Neuronal stem cell (in vitro differentiated cells): ENCODE data around the gene CLCA1.

Experiments
- DNase-seq: peaks from one replicate; pipeline ENCODE4 v3.0.0-alpha.2; 2013; ENCODE audit warnings: low spot score
- H2AFZ ChIP-seq: one replicate; pipeline ENCODE4 v1.6.1; 2013; ENCODE audit warnings: mild to moderate bottlenecking, low read length, inconsistent platforms
- H2AK5ac ChIP-seq: 2 replicates; pipeline ENCODE4 v1.6.1; 2013; ENCODE audit warnings: low read depth, mild to moderate bottlenecking, inconsistent platforms, low read length, moderate library complexity, mixed read lengths
- H2BK120ac ChIP-seq: 2 replicates; pipeline ENCODE4 v1.6.1; 2013; ENCODE audit warnings: low read depth, mild to moderate bottlenecking, inconsistent platforms, low read length, moderate library complexity, mixed read lengths
- H2BK12ac ChIP-seq: one replicate; pipeline ENCODE4 v1.6.1; 2013; ENCODE audit warnings: low read length, inconsistent platforms
- H2BK15ac ChIP-seq: 2 replicates; pipeline ENCODE4 v1.6.1; 2013; ENCODE audit warnings: mild to moderate bottlenecking, low read length, inconsistent platforms, mixed read lengths
- H2BK5ac ChIP-seq: one replicate; pipeline ENCODE4 v1.6.1; 2013; ENCODE audit warnings: inconsistent platforms, mild to moderate bottlenecking, low read length, moderate library complexity
- H3K14ac ChIP-seq: one replicate; pipeline ENCODE4 v1.6.1; 2013; ENCODE audit warnings: low read length, inconsistent platforms
- H3K18ac ChIP-seq: 2 replicates; pipeline ENCODE4 v1.6.1; 2013; ENCODE audit warnings: low read length, inconsistent platforms
- H3K23ac ChIP-seq: 2 replicates; pipeline ENCODE4 v1.6.1; 2013; ENCODE audit warnings: low read depth, mild to moderate bottlenecking, mixed read lengths, low read length, inconsistent platforms; ENCODE audit not compliant: poor library complexity
- H3K27ac ChIP-seq: replicated peaks from 3 replicates; pipeline ENCODE4 v1.5.1; 2013; ENCODE audit warnings: low read length, inconsistent platforms
- H3K27me3 ChIP-seq, 3 experiments: 2 replicates each; pipeline ENCODE4 v1.6.1; 2013; ENCODE audit warnings: low read length in 3 of 3, mild to moderate bottlenecking in 2 of 3, inconsistent platforms in 1 of 3, low read depth in 1 of 3, mixed read lengths in 1 of 3, moderate library complexity in 1 of 3; ENCODE audit not compliant: control insufficient read depth in 3 of 3, insufficient read depth in 3 of 3
- H3K36me3 ChIP-seq, 2 donors: replicated peaks in 1 of 2; 2 replicates each; pipeline ENCODE4 v1.6.1; 2013; ENCODE audit warnings: low read length in 2 of 2; ENCODE audit not compliant: control insufficient read depth in 2 of 2, insufficient read depth in 2 of 2
- H3K4ac ChIP-seq: 2 replicates; pipeline ENCODE4 v1.6.1; 2013; ENCODE audit warnings: inconsistent platforms, mild to moderate bottlenecking, low read length, moderate library complexity
- H3K4me1 ChIP-seq, 2 donors: 1 replicate in 1 of 2; 2 replicates in 1 of 2; pipeline ENCODE4 v1.6.1; 2013; ENCODE audit warnings: low read length in 2 of 2, low read depth in 1 of 2; ENCODE audit not compliant: control insufficient read depth in 2 of 2, insufficient read depth in 1 of 2
- H3K4me2 ChIP-seq: one replicate; pipeline ENCODE4 v1.6.1; 2013; ENCODE audit warnings: mild to moderate bottlenecking, low read length, inconsistent platforms; ENCODE audit not compliant: insufficient read depth, poor library complexity, severe bottlenecking
- H3K4me3 ChIP-seq, 2 donors: 2 replicates each; pipeline ENCODE4 v1.5.1; 2013; ENCODE audit warnings: low read length in 2 of 2, mild to moderate bottlenecking in 2 of 2, inconsistent platforms in 1 of 2, moderate library complexity in 1 of 2
- H3K79me1 ChIP-seq: one replicate; pipeline ENCODE4 v1.6.1; 2013; ENCODE audit warnings: low read depth, mild to moderate bottlenecking, inconsistent platforms, low read length, moderate library complexity
- H3K9ac ChIP-seq: one replicate; pipeline ENCODE4 v1.6.1; 2013; ENCODE audit warnings: mild to moderate bottlenecking, low read depth, low read length, inconsistent platforms; ENCODE audit not compliant: poor library complexity
- H3K9me3 ChIP-seq, 2 donors: replicated peaks in 1 of 2; 2 replicates each; pipeline versions ENCODE3 to v1.6.1; 2013; ENCODE audit warnings: low read length in 2 of 2, mild to moderate bottlenecking in 2 of 2, inconsistent platforms in 1 of 2, low read depth in 1 of 2, mixed read lengths in 1 of 2, moderate library complexity in 1 of 2; ENCODE audit not compliant: control insufficient read depth in 2 of 2, insufficient read depth in 1 of 2
- H4K8ac ChIP-seq: one replicate; pipeline ENCODE4 v1.6.1; 2013; ENCODE audit warnings: low read depth, mild to moderate bottlenecking, inconsistent platforms, low read length, moderate library complexity
- H4K91ac ChIP-seq: one replicate; pipeline ENCODE4 v1.6.1; 2013; ENCODE audit warnings: low read length, low read depth, mild to moderate bottlenecking, inconsistent platforms; ENCODE audit not compliant: poor library complexity
- WGBS, 2 donors: extraction: QIAGEN DNeasy Blood & Tissue Kit; methylation state at CpG; one replicate each; pipeline ENCODE4 v1.1.7; 2013; ENCODE audit warnings: missing lambda C conversion rate in 2 of 2, mixed read lengths in 1 of 2; ENCODE audit not compliant: insufficient read length in 2 of 2, insufficient replicate concordance in 1 of 2; ENCODE audit errors: extremely low coverage in 2 of 2; 5-methylcytosine and 5-hydroxymethylcytosine counted together

The CLCA1 gene

GRCh38 chr1:86521522-86521891 is 52.8 kb downstream of the CLCA1 start:
- no peak overlapping the region for H2BK15ac ChIP-seq
- no peaks in the 10 kb centered on the region for H3K79me1 ChIP-seq
- no peak overlapping the region for H3K4me2 ChIP-seq
- H3K23ac ChIP-seq: no peak overlapping the region
- H3K4ac ChIP-seq: no peak overlapping the region
- no peaks in the 10 kb centered on the region for H3K27me3 ChIP-seq
- H3K4me1 ChIP-seq: no peaks in the 10 kb centered on the region
- no peak overlapping the region for H4K8ac ChIP-seq
- no peak overlapping the region for H4K91ac ChIP-seq
- DNase-seq: no peak
- no peak overlapping the region for H2BK5ac ChIP-seq
- no peak overlapping the region for H3K27ac ChIP-seq
- no peak overlapping the region for H2BK120ac ChIP-seq
- H2AFZ ChIP-seq: no peak overlapping the region
- H3K18ac ChIP-seq: no peak overlapping the region
- no peaks in the 10 kb centered on the region for H3K36me3 ChIP-seq
- no peak overlapping the region for H2BK12ac ChIP-seq
- H3K4me3 ChIP-seq: no peak overlapping the region
- no peak overlapping the region for H2AK5ac ChIP-seq
- H3K9ac ChIP-seq: no peak overlapping the region
- no CpG with 5 or more reads among the region's 2 CpGs for WGBS, 2 donors
- no peak overlapping the region for H3K14ac ChIP-seq
- H3K9me3 ChIP-seq: peaks cover 0 to 2% of the 10 kb centered on the region in 2 donors

DNA sequence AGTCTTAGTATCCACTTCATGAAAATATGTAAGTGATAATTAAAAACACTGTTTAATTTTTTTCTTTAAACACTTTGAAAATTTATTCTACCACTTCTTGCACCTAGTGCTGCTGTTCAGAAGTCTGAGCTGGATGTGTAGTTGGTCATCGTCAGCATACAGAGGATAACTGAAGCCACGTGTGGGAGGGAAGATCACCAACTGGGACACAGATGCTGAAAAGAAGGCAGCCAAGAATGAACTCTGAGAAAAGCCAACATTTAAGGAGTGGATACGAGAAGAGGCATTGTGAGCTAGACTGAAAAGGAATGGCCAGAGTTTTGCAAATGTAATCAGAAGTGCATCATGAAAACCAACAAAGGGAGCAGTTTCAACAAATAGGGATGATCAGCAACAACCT is 53.5 kb downstream of the CLCA1 start:
- Histone ChIP-seq H2AK5ac (no peak overlapping the region), H3K36me3 (no peaks in the 10 kb centered on the region), H3K4me3 (no peak overlapping the region), H2BK12ac (no peak overlapping the region), H3K27me3 (no peaks in the 10 kb centered on the region), H3K23ac (no peak overlapping the region), H3K27ac (no peak overlapping the region), H3K4me2 (no peak overlapping the region), H3K18ac (no peak overlapping the region), H3K9ac (no peak overlapping the region), H2BK15ac (no peak overlapping the region), H3K4me1 (no peaks in the 10 kb centered on the region), H2AFZ (no peak overlapping the region), H2BK5ac (no peak overlapping the region), H3K79me1 (no peaks in the 10 kb centered on the region), H4K91ac (no peak overlapping the region), H2BK120ac (no peak overlapping the region), H3K9me3 (peaks cover 0 to 2% of the 10 kb centered on the region in 2 donors), H3K4ac (no peak overlapping the region), H3K14ac (no peak overlapping the region), H4K8ac (peak overlapping the region; percentile 93)
- no peak for DNase-seq
- no CpG with 5 or more reads among the region's 3 CpGs for WGBS, 2 donors

DNA sequence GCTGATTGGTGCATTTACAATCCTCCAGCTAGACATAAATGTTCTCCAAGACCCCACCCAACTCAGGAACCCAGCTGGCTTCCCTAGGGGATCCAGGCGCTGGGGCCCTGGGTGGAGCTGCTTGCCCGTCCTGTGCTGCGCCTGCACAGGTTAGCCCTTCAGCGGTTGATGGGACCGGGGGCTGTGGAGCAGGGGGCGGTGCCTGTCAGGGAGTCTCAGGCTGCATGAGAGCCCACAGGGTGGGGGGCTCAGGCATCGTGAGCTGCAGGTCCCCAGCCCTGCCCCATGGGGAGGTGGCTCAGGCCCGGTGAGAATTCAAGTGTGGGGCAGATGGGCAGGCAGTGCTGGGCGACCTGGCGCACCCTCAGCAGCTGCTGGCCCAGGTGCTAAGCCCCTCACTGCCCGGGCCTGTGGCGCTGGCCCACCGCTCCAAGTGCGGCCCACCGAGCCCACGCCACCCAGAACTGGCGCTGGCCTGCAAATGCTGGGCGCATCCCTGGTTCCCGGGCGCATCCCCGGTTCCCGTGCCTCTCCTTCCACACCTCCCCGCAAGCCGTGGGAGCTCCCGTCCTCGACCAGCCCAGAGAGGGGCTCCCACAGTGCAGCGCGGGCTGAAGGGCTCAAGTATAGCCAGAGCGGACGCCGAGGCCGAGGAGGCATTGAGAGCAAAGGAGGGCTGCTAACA is 55.1 kb downstream of the CLCA1 start:
- no peak overlapping the region for H2BK12ac ChIP-seq
- no peak overlapping the region for H3K4me3 ChIP-seq
- no CpG with 5 or more reads among the region's 32 CpGs for WGBS, 2 donors
- no peak overlapping the region for H2AFZ ChIP-seq
- no peak overlapping the region for H2AK5ac ChIP-seq
- no peak overlapping the region for H4K8ac ChIP-seq
- no peak for DNase-seq
- H3K27me3 ChIP-seq: no peaks in the 10 kb centered on the region
- peak overlapping the region; percentile 77 for H3K14ac ChIP-seq
- no peak overlapping the region for H3K23ac ChIP-seq
- no peak overlapping the region for H3K9ac ChIP-seq
- H2BK5ac ChIP-seq: no peak overlapping the region
- H3K4me1 ChIP-seq: no peaks in the 10 kb centered on the region
- H4K91ac ChIP-seq: peak overlapping the region; percentile 46
- H3K18ac ChIP-seq: no peak overlapping the region
- H3K9me3 ChIP-seq: peaks cover 0 to 2% of the 10 kb centered on the region in 2 donors
- H2BK120ac ChIP-seq: no peak overlapping the region
- no peaks in the 10 kb centered on the region for H3K36me3 ChIP-seq
- H2BK15ac ChIP-seq: no peak overlapping the region
- no peak overlapping the region for H3K4ac ChIP-seq
- H3K79me1 ChIP-seq: no peaks in the 10 kb centered on the region
- H3K27ac ChIP-seq: no peak overlapping the region
- H3K4me2 ChIP-seq: no peak overlapping the region

- DNase-seq: no peak
- Histone ChIP-seq H2BK5ac (no peak overlapping the region), H4K8ac (no peak overlapping the region)
These were observed 58.6 kb downstream of the CLCA1 start for GRCh38 chr1:86527306-86527705.

More at GRCh38 chr1:86527306-86527705, 58.6 kb downstream of the CLCA1 start:
- H3K27me3 ChIP-seq: no peaks in the 10 kb centered on the region
- H3K9ac ChIP-seq: no peak overlapping the region
- no peak overlapping the region for H3K4me2 ChIP-seq
- no peak overlapping the region for H2AK5ac ChIP-seq
- H2BK15ac ChIP-seq: no peak overlapping the region
- no peaks in the 10 kb centered on the region for H3K4me1 ChIP-seq
- peaks cover 0 to 2% of the 10 kb centered on the region in 2 donors for H3K9me3 ChIP-seq
- H3K23ac ChIP-seq: no peak overlapping the region
- H3K4ac ChIP-seq: no peak overlapping the region
- H3K27ac ChIP-seq: no peak overlapping the region
- no peak overlapping the region for H4K91ac ChIP-seq
- no peak overlapping the region for H3K18ac ChIP-seq
- no peak overlapping the region for H3K4me3 ChIP-seq
- no peak overlapping the region for H3K14ac ChIP-seq
- H2BK12ac ChIP-seq: no peak overlapping the region
- H3K36me3 ChIP-seq: no peaks in the 10 kb centered on the region
- no peak overlapping the region for H2BK120ac ChIP-seq
- no CpG with 5 or more reads among the region's 4 CpGs for WGBS, 2 donors
- H2AFZ ChIP-seq: no peak overlapping the region
- no peaks in the 10 kb centered on the region for H3K79me1 ChIP-seq
